HepG2 (cell line): ENCODE data around the gene CPA5. TPM values are rescaled to one million over a fixed set of nuclear protein-coding genes. Genes with fewer than 3 reads are reported as not detected.

Experiments used
- ATAC-seq: fragments of 200-7000 bp; cut with Tn5 transposase; 3 replicates; pipeline ENCODE4 v1.9.1; 2020; ENCODE audit warnings: mild to moderate bottlenecking, moderate library complexity
- BruUV-seq: library from RNA; stranded (reverse); fragments of 400-500 nt; replicated peaks from 2 replicates; lab custom pipeline; 2021; lab: Mats Ljungman, UMichigan
- CTCF ChIA-PET: fragments of 300-600 bp; formaldehyde crosslinking; extraction: SDS; loops from one replicate; lab custom pipeline; 2021; ENCODE audit warnings: low total read pairs, inconsistent platforms, low intra/inter-chr PET ratio; lab: Yijun Ruan, JAX
- POLR2A ChIA-PET: fragments of 350-600 bp; sonication (Branson Sonifier 250); formaldehyde crosslinking; loops from one replicate; lab custom pipeline; 2020; ENCODE audit warnings: antibody characterized with exemption, inconsistent platforms; lab: Yijun Ruan, JAX
- DNase-seq: peaks from one replicate; pipeline ENCODE4 v3.0.0-alpha.2; 2015; ENCODE audit warnings: low spot score
- FAIRE-seq: peaks from 3 replicates; lab custom pipeline; 2011; peaks lifted over from hg19 to GRCh38; lab: Jason Lieb, UNC
- H2AFZ ChIP-seq: one replicate; pipeline ENCODE4 v1.6.1; 2011; ENCODE audit warnings: low read length, inconsistent platforms
- H3K27ac ChIP-seq: fragments of 300-600 bp; 3 replicates; pipeline ENCODE4 v1.8.0; 2011; ENCODE audit warnings: mixed run types, mild to moderate bottlenecking, mixed read lengths, low read length, inconsistent platforms; ENCODE audit not compliant: insufficient read depth; ENCODE audit errors: extremely low read length
- H3K27me3 ChIP-seq, 2 experiments: fragments of 200-600 bp in 1 of 2; 2 replicates in 1 of 2; 3 replicates in 1 of 2; pipeline versions ENCODE4 v1.6.0 to v1.8.0; 2011; ENCODE audit warnings: low read length in 2 of 2, mild to moderate bottlenecking in 2 of 2, moderate library complexity in 2 of 2, inconsistent platforms in 1 of 2; ENCODE audit not compliant: insufficient read depth in 2 of 2, control insufficient read depth in 1 of 2
- H3K36me3 ChIP-seq, 2 experiments: fragments of 200-600 bp in 1 of 2; replicated peaks in 1 of 2; 2 replicates in 1 of 2; 3 replicates in 1 of 2; pipeline versions ENCODE4 v1.5.1 to v1.8.0; 2011; ENCODE audit warnings: low read length in 2 of 2, inconsistent platforms in 1 of 2; ENCODE audit not compliant: insufficient read depth in 2 of 2, control insufficient read depth in 1 of 2
- H3K4me1 ChIP-seq: 2 replicates; pipeline ENCODE4 v1.5.1; 2012; ENCODE audit warnings: low read length, inconsistent platforms; ENCODE audit not compliant: insufficient read depth
- H3K4me2 ChIP-seq: 2 replicates; pipeline ENCODE4 v1.6.0; 2011; ENCODE audit warnings: low read depth, low read length, inconsistent platforms
- H3K4me3 ChIP-seq, 3 experiments: fragments of 200-600 bp in 1 of 3; sonication (generic), shearing (Covaris generic) in 1 of 3; replicated peaks in 1 of 3; 2 replicates each; pipeline ENCODE4 v1.5.1; 2011 to 2016; ENCODE audit warnings: low read length in 3 of 3, inconsistent platforms in 2 of 3, low read depth in 2 of 3, mild to moderate bottlenecking in 2 of 3, control low read depth in 1 of 3, mixed read lengths in 1 of 3; ENCODE audit not compliant: insufficient read depth in 1 of 3
- H3K79me2 ChIP-seq: one replicate; pipeline ENCODE4 v1.6.1; 2011; ENCODE audit warnings: low read length, inconsistent platforms; ENCODE audit not compliant: insufficient read depth
- H3K9ac ChIP-seq: 2 replicates; pipeline ENCODE4 v1.6.0; 2011; ENCODE audit warnings: mild to moderate bottlenecking, low read depth, low read length, inconsistent platforms; ENCODE audit not compliant: insufficient read depth
- H3K9me3 ChIP-seq: 2 replicates; pipeline ENCODE4 v1.5.1; 2012; ENCODE audit warnings: mild to moderate bottlenecking, low read length
- H4K20me1 ChIP-seq: 2 replicates; pipeline ENCODE4 v1.6.0; 2011; ENCODE audit warnings: inconsistent platforms, mild to moderate bottlenecking, low read length, moderate library complexity; ENCODE audit not compliant: insufficient read depth
- ADNP ChIP-seq: sonication (generic); formaldehyde crosslinking; IDR thresholded peaks from 2 replicates; pipeline ENCODE4 v1.4.0; 2020; ENCODE audit warnings: missing genetic modification reagents
- ELF1 ChIP-seq: sonication (generic); formaldehyde crosslinking; IDR thresholded peaks from 2 replicates; pipeline ENCODE4 v1.4.0; 2020; ENCODE audit warnings: missing genetic modification reagents
- HNRNPK ChIP-seq: fragments of 200-400 bp; formaldehyde crosslinking; IDR thresholded peaks from 2 replicates; pipeline ENCODE4 v1.6.1; 2018; ENCODE audit warnings: low read length, low read depth, moderate library complexity, mild to moderate bottlenecking; ENCODE audit not compliant: poor library complexity, severe bottlenecking
- KAT2B ChIP-seq: fragments of 150-350 bp; IDR thresholded peaks from 2 replicates; pipeline ENCODE4 v1.6.1; 2014; ENCODE audit warnings: low read depth, low read length, borderline replicate concordance
- MBNL3 ChIP-seq: fragments of 250-450 bp; sonication (Bioruptor Pico); conservative IDR thresholded peaks from 2 replicates; pipeline ENCODE4 v1.8.0; 2022; ENCODE audit warnings: mild to moderate bottlenecking, inconsistent platforms
- PHF20 ChIP-seq: sonication (generic); formaldehyde crosslinking; IDR thresholded peaks from 2 replicates; pipeline ENCODE4 v1.5.0; 2020; ENCODE audit warnings: mild to moderate bottlenecking, missing genetic modification reagents
- SMAD1 ChIP-seq: sonication (generic); formaldehyde crosslinking; IDR thresholded peaks from 2 replicates; pipeline ENCODE4 v1.4.0; 2020; ENCODE audit warnings: missing genetic modification reagents, low read depth, mild to moderate bottlenecking, borderline replicate concordance
- SPEN ChIP-seq: sonication (generic); formaldehyde crosslinking; IDR thresholded peaks from 2 replicates; pipeline ENCODE4 v1.5.1; 2020; ENCODE audit warnings: low read depth, mild to moderate bottlenecking, missing genetic modification reagents
- TMF1 ChIP-seq: sonication (generic); formaldehyde crosslinking; IDR thresholded peaks from 2 replicates; pipeline ENCODE4 v1.8.1; 2022; ENCODE audit warnings: low read depth, missing genetic modification reagents
- ZNF530 ChIP-seq: sonication (generic); formaldehyde crosslinking; IDR thresholded peaks from 2 replicates; pipeline ENCODE4 v1.5.0; 2020; ENCODE audit warnings: low read depth, mild to moderate bottlenecking, missing genetic modification reagents
- ZNF550 ChIP-seq: sonication (generic); formaldehyde crosslinking; IDR thresholded peaks from 2 replicates; pipeline ENCODE4 v1.4.0; 2020; ENCODE audit warnings: mild to moderate bottlenecking, missing genetic modification reagents, borderline replicate concordance
- ZNF660 ChIP-seq: sonication (generic); formaldehyde crosslinking; IDR thresholded peaks from 2 replicates; pipeline ENCODE4 v1.5.1; 2020; ENCODE audit warnings: mild to moderate bottlenecking, low read depth, missing genetic modification reagents, borderline replicate concordance
- ZNF792 ChIP-seq: IDR thresholded peaks from 2 replicates; pipeline ENCODE4 v1.6.1; 2016
- ZXDC ChIP-seq: sonication (generic); formaldehyde crosslinking; IDR thresholded peaks from 2 replicates; pipeline ENCODE4 v1.5.0; 2020; ENCODE audit warnings: mild to moderate bottlenecking, missing genetic modification reagents
- WGBS: methylation state at CpG from one replicate; pipeline ENCODE4 v1.1.6; 2017; ENCODE audit warnings: low lambda C conversion rate; 5-methylcytosine and 5-hydroxymethylcytosine counted together
- in situ Hi-C: cut with HindIII; loops from 2 replicates; pipeline ENCODE4 v1.10.0; 2017; ENCODE audit warnings: low pct_unique_long_range_greater_than_20kb; ENCODE audit not compliant: extremely low pct_ligation_motif_present
- intact Hi-C: fragments of 100-400 bp; cut with micrococcal nuclease; formaldehyde crosslinking; loops from one replicate; pipeline ENCODE4 v1.10.0; 2022; ENCODE audit not compliant: unreplicated experiment
- polyA plus RNA-seq, 8 experiments: library from polyadenylated mRNA; depleted of rRNA in 3 of 8; stranded (reverse) in 7 of 8; unstranded in 1 of 8; fragments of >200 nt; fragmentation: Illumina TruSeq in 4 of 8; extraction: Trizol in 4 of 8; gene quantifications; 2 replicates each; pipeline versions ENCODE4 v1.2.1 to v1.2.3, GENCODE V29; 2011 to 2016; ENCODE audit warnings: low read depth in 4 of 8, missing spikeins in 1 of 8, mixed read lengths in 1 of 8; ENCODE audit not compliant: insufficient read depth in 1 of 8
- total RNA-seq, 5 experiments: library from RNA; depleted of rRNA; stranded (reverse); fragments of >200 nt; fragmentation: Illumina TruSeq; extraction: Trizol; gene quantifications; 2 replicates each; pipeline ENCODE4 v1.2.3, GENCODE V29; 2016; ENCODE audit warnings: low read depth in 1 of 5

The CPA5 gene
- total and polyA plus RNA-seq, 2 of the 13 experiments (the other 11 are each of a cell fraction or from before 2014, with no cell fraction given), result 0.48 TPM; not detected in 1

GRCh38 chr7:130305433-130306042, 39.1 kb upstream of the CPA5 start:
- H3K27me3 ChIP-seq, result peaks cover 1 to 17% of the 10 kb centered on the region in 2 experiments; a peak in 4 of 5 replicates
- H2AFZ ChIP-seq, result no peak overlapping the region
- intact Hi-C loops, result no loop called here
- no peaks in the 10 kb centered on the region for H3K36me3 ChIP-seq
- FAIRE-seq, result no peak
- ATAC-seq, result no peak
- H3K4me3 ChIP-seq, result no peak overlapping the region
- H3K4me2 ChIP-seq, result no peak overlapping the region
- no TSS peak for BruUV-seq
- in situ Hi-C loops, result no loop called here
- no peaks in the 10 kb centered on the region for H3K79me2 ChIP-seq
- H4K20me1 ChIP-seq, result no peaks in the 10 kb centered on the region
- no peak overlapping the region for H3K9ac ChIP-seq
- WGBS, result 74% methylated on average over 16 of the region's 21 CpGs
- TF ChIP-seq ELF1, result no peak
- no peak for TF ChIP-seq ZNF792 (CRISPR knock-in tag)
- TF ChIP-seq ADNP (CRISPR knock-in tag), result no peak
- TF ChIP-seq MBNL3 (CRISPR knock-in tag), result no peak
- no peak for TF ChIP-seq HNRNPK
- no peak for TF ChIP-seq KAT2B
- no peak for TF ChIP-seq TMF1 (CRISPR knock-in tag)
- no peak for TF ChIP-seq ZXDC (CRISPR knock-in tag)
- no peak for TF ChIP-seq PHF20 (CRISPR knock-in tag)
- no peak for TF ChIP-seq ZNF550 (CRISPR knock-in tag)
- TF ChIP-seq ZNF660 (CRISPR knock-in tag), result no peak
- TF ChIP-seq SMAD1 (CRISPR knock-in tag), result no peak
- no peak for TF ChIP-seq ZNF530 (CRISPR knock-in tag)
- TF ChIP-seq SPEN (CRISPR knock-in tag), result no peak
- POLR2A ChIA-PET, result no interaction called here
- no peak overlapping the region for H3K27ac ChIP-seq
- H3K4me1 ChIP-seq, result peaks cover 7% of the 10 kb centered on the region
- CTCF ChIA-PET, result no interaction called here
- no peak for DNase-seq
- no peaks in the 10 kb centered on the region for H3K9me3 ChIP-seq
